Measurements from ENCODE around the gene GALK1.

DNA sequence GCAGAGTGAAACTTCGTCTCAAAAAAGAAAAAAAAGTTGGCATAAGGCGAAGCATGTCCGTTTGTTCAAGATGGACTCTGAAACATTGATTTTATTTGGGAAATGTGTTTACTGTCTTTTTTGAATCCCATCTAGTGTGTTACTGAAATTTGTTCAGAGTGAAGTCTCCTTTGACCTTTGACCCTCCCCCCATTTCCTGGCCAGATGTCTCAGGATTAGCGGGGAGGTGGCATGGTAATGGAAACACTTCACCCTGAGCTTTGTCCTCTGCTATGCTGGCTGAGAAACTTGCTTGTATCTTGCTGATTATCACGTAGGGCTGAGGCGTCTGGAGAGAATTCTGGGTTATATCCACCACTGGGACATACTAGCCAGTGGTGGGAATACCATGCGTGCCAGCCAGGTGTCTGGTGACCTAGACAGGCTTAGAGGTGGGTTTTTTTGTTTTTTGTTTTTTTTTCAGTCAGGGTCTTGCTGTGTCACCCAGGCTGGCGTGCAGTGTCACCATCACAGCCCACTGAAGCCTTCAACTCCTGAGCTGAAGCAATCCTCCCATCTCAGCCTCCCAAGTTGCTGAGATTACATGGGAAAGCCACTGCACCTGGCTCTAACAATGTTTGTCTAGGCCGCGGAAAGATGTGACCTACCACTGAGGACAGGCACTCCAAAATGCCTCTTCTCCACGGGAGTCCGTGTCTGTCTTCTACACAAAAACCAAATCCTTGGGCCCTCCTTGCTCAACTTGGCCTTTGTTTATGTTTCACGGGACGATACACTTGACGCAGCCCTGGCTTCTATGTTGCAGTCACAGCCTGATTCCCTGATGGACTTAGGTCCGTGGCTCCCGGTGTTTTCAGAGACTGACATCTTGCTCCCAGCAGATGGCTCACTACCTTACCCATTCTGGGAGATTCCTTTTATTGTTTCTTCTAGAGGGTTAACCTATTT is 6.6 kb upstream of the GALK1 start:
- TF ChIP-seq, protein P1, sequence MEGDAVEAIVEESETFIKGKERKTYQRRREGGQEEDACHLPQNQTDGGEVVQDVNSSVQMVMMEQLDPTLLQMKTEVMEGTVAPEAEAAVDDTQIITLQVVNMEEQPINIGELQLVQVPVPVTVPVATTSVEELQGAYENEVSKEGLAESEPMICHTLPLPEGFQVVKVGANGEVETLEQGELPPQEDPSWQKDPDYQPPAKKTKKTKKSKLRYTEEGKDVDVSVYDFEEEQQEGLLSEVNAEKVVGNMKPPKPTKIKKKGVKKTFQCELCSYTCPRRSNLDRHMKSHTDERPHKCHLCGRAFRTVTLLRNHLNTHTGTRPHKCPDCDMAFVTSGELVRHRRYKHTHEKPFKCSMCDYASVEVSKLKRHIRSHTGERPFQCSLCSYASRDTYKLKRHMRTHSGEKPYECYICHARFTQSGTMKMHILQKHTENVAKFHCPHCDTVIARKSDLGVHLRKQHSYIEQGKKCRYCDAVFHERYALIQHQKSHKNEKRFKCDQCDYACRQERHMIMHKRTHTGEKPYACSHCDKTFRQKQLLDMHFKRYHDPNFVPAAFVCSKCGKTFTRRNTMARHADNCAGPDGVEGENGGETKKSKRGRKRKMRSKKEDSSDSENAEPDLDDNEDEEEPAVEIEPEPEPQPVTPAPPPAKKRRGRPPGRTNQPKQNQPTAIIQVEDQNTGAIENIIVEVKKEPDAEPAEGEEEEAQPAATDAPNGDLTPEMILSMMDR (conservative IDR thresholded peaks at IDR 0.05; ENCODE audit: low read length): no peak
- no peak for TF ChIP-seq EZH2phosphoT487 (IDR thresholded peaks at IDR 0.05; ENCODE audit: borderline replicate concordance)

Measured in Loucy (cell line).